ENCODE results near the gene FYB1.

The FYB1 gene

DNA sequence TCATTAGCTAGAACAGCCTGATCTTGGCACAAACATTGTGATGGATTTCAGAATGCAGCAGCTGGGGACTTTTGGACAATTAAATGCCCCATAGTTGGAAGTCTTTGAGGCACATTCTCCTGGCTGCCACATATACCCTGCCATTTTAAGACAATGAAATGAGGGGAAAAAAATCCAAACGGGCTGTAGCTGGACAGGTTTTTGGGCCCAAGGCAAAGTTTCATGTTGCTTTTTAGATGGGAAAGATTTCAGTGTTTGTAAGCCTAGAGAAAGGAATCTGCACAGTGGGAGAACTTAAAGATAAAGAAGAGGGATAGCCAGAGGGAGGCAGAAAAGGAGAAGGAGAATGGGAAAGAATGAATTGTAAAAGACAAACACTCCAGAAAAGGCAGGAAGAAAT lies 115.1 kb downstream of the FYB1 start:
- no peak for DNase-seq
- no peak overlapping the region for H3K27ac Mint-ChIP-seq
- H3K36me3 Mint-ChIP-seq (ENCODE audit: low read depth) = no peaks in the 10 kb centered on the region
- TF ChIP-seq, protein P1, sequence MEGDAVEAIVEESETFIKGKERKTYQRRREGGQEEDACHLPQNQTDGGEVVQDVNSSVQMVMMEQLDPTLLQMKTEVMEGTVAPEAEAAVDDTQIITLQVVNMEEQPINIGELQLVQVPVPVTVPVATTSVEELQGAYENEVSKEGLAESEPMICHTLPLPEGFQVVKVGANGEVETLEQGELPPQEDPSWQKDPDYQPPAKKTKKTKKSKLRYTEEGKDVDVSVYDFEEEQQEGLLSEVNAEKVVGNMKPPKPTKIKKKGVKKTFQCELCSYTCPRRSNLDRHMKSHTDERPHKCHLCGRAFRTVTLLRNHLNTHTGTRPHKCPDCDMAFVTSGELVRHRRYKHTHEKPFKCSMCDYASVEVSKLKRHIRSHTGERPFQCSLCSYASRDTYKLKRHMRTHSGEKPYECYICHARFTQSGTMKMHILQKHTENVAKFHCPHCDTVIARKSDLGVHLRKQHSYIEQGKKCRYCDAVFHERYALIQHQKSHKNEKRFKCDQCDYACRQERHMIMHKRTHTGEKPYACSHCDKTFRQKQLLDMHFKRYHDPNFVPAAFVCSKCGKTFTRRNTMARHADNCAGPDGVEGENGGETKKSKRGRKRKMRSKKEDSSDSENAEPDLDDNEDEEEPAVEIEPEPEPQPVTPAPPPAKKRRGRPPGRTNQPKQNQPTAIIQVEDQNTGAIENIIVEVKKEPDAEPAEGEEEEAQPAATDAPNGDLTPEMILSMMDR (IDR thresholded peaks at IDR 0.05) = no peak
- peaks cover 6% of the 10 kb centered on the region for H3K27me3 Mint-ChIP-seq (ENCODE audit: low read depth, poor library complexity)
- no peaks in the 10 kb centered on the region for H3K4me1 Mint-ChIP-seq
- no peaks in the 10 kb centered on the region for H3K9me3 Mint-ChIP-seq
- H3K4me3 Mint-ChIP-seq = no peak overlapping the region

DNA sequence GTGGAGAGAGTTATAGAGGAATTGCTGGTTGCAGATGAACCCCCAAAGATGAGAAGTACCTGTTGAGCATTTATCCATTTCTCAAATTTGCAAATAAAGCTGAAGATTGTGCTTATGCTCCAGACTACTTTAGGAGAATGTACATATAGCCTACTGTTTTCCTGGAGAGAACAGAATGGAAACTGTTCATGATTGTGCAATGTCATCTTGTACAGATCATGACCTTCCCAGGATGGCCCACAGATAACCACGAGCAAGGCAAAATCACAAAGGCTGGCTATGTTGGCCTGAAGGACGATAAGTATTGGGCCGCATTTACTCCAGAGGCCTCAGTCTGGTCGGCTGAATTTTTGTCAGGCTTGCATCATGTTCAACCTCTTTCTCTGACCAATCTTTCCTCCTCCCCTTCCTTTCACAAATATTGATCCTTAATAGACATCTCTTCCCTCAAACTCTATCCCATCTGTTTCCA lies 116.6 kb downstream of the FYB1 start:
- Mint-ChIP-seq H3K4me3 (no peak overlapping the region), H3K36me3 (ENCODE audit: low read depth) (no peaks in the 10 kb centered on the region), H3K9me3 (no peaks in the 10 kb centered on the region), H3K4me1 (no peaks in the 10 kb centered on the region), H3K27ac (no peak overlapping the region), H3K27me3 (ENCODE audit: low read depth, poor library complexity) (peaks cover 8% of the 10 kb centered on the region)
- no peak for DNase-seq
- TF ChIP-seq, protein P1 (IDR thresholded peaks at IDR 0.05) = no peak

DNA sequence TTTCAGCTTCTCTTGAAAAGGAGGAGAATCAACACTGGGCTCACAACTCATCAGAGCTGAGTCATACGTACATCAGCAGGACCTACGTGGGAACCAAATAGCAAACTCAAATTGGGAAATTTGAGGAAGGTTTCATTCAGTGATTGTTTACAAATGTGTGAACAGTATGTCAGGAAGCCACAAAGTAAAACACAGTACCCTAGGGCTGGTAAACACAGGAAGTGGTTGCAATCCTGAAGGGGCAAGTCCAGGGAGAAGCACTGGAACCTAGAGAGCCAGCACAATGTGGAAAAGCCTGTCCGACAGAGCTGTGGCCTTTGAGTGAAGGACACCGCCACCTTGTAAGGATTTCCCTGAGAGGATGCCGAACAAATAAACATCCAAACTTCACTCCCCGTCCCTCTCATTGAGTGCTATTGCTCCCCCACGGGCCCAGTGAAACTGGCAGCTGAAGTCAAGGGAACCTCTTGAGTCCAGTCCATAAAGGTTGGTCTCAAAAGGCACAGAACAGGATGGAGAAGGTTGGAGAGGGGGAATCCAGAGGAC lies 118.4 kb downstream of the FYB1 start:
- DNase-seq = no peak
- Mint-ChIP-seq H3K27ac (no peak overlapping the region), H3K9me3 (no peaks in the 10 kb centered on the region), H3K4me3 (no peak overlapping the region), H3K36me3 (ENCODE audit: low read depth) (no peaks in the 10 kb centered on the region), H3K27me3 (ENCODE audit: low read depth, poor library complexity) (peaks cover 8% of the 10 kb centered on the region), H3K4me1 (no peaks in the 10 kb centered on the region)
- TF ChIP-seq, protein P1 (IDR thresholded peaks at IDR 0.05) = no peak

DNA sequence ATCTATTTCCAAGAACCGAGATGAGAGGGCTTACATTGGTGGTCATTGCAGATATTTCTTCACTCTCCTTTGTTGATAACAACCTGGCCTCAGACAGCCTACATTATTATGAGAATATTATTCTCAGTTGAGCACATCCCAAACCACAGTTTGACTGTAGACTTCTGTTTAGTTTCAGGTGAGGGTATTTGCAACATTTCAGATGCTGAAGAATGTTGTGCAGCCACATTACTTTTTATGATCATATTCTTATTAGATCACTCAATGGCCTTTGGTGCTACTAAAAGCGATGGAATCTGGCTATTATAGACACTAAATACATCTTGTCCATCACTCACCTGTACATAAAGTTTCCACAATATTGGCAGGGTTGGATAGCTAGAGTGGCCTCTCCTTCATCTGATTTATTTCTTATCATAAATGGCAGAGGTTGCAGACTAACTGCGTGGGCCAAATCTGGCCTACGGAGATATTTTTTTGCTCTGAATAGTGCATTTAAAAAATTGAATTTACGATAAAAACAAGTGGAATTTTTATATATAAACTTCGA lies 119.0 kb downstream of the FYB1 start:
- H3K27me3 Mint-ChIP-seq (ENCODE audit: low read depth, poor library complexity) = peaks cover 8% of the 10 kb centered on the region
- no peak overlapping the region for H3K4me3 Mint-ChIP-seq
- no peaks in the 10 kb centered on the region for H3K9me3 Mint-ChIP-seq
- no peak overlapping the region for H3K27ac Mint-ChIP-seq
- no peak for DNase-seq
- TF ChIP-seq, protein P1 (IDR thresholded peaks at IDR 0.05) = no peak
- H3K4me1 Mint-ChIP-seq = no peaks in the 10 kb centered on the region
- no peaks in the 10 kb centered on the region for H3K36me3 Mint-ChIP-seq (ENCODE audit: low read depth)

DNA sequence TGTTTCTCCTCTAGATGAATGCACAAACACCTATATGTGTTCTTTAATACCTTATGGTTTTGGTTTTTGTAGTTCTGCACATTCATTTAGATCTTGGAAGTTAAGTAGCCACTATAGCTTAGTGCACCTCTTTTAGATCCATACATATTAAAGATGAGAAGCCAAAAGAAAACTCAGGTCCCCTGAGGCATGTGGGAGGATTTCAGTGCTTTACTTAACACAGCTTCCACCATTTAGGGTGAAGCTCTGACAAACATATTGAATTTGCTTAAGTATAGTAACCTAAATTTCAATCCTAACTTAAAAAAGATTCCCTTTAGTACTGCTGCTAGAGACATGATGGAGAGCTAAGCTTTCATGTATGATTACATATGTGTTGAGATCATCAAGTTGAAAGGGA lies 119.5 kb downstream of the FYB1 start:
- H3K36me3 Mint-ChIP-seq (ENCODE audit: low read depth) = no peaks in the 10 kb centered on the region
- H3K27me3 Mint-ChIP-seq (ENCODE audit: low read depth, poor library complexity) = peaks cover 8% of the 10 kb centered on the region
- no peaks in the 10 kb centered on the region for H3K9me3 Mint-ChIP-seq
- no peak overlapping the region for H3K4me3 Mint-ChIP-seq
- no peak overlapping the region for H3K27ac Mint-ChIP-seq
- H3K4me1 Mint-ChIP-seq = no peaks in the 10 kb centered on the region
- TF ChIP-seq, protein P1 (IDR thresholded peaks at IDR 0.05) = no peak
- no peak for DNase-seq

DNA sequence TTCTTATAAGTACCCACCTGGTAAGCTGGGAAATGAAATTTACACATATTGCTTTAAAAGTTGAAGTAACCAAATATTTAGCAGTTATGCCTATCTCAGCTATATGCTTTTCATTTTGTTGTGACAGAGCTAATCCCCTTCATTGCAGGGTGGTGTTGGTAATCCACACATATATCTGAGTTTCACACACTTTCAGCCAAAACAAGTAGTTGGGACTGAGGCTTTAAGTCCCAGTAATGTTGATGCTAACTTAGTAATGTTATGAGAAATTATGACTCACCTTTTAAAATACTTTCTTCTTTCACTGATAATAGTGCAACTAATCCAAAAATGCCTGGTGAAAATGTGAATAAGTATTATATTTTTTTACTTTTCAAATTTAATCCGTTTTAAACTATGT lies 126.0 kb downstream of the FYB1 start:
- Mint-ChIP-seq H3K27me3 (ENCODE audit: low read depth, poor library complexity) (no peaks in the 10 kb centered on the region), H3K27ac (no peak overlapping the region), H3K9me3 (peaks cover 25% of the 10 kb centered on the region), H3K4me3 (no peak overlapping the region), H3K36me3 (ENCODE audit: low read depth) (no peaks in the 10 kb centered on the region), H3K4me1 (peaks cover 7% of the 10 kb centered on the region)
- TF ChIP-seq, protein P1 (IDR thresholded peaks at IDR 0.05) = no peak
- DNase-seq = no peak
